Astrocyte (in vitro differentiated cells and primary cell): ENCODE data around the gene PHC1. TPM values are rescaled to one million over a fixed set of nuclear protein-coding genes. Genes with fewer than 3 reads are reported as not detected.

Experiments
- DNase-seq: peaks from one replicate; pipeline ENCODE4 v3.0.0-alpha.2; 2010; ENCODE audit warnings: low read depth
- FAIRE-seq: peaks from 2 replicates; lab custom pipeline; 2011; peaks lifted over from hg19 to GRCh38; lab: Jason Lieb, UNC
- H2AFZ ChIP-seq: 2 replicates; pipeline ENCODE4 v1.6.0; 2012; ENCODE audit warnings: low read depth, low read length, inconsistent platforms
- H3K27ac ChIP-seq: 2 replicates; pipeline ENCODE4 v1.5.1; 2011; ENCODE audit warnings: low read depth, low read length, inconsistent platforms
- H3K27me3 ChIP-seq: 2 replicates; pipeline ENCODE4 v1.6.0; 2011; ENCODE audit warnings: low read length, inconsistent platforms; ENCODE audit not compliant: insufficient read depth
- H3K36me3 ChIP-seq: 2 replicates; pipeline ENCODE4 v1.5.1; 2011; ENCODE audit warnings: low read length, inconsistent platforms; ENCODE audit not compliant: insufficient read depth
- H3K4me1 ChIP-seq: 2 replicates; pipeline ENCODE4 v1.5.1; 2011; ENCODE audit warnings: low read length, inconsistent platforms; ENCODE audit not compliant: insufficient read depth
- H3K4me2 ChIP-seq: 2 replicates; pipeline ENCODE4 v1.6.0; 2012; ENCODE audit warnings: low read length, inconsistent platforms
- H3K4me3 ChIP-seq: 2 replicates; pipeline ENCODE4 v1.5.1; 2011; ENCODE audit warnings: low read depth, mild to moderate bottlenecking, low read length, inconsistent platforms; ENCODE audit not compliant: insufficient read depth
- H3K79me2 ChIP-seq: 2 replicates; pipeline ENCODE4 v1.6.0; 2012; ENCODE audit warnings: mild to moderate bottlenecking, low read length, inconsistent platforms; ENCODE audit not compliant: insufficient read depth
- H3K9ac ChIP-seq: 2 replicates; pipeline ENCODE4 v1.6.0; 2012; ENCODE audit warnings: mild to moderate bottlenecking, low read length, inconsistent platforms
- H3K9me3 ChIP-seq: 2 replicates; pipeline ENCODE4 v1.5.1; 2012; ENCODE audit warnings: low read depth, mild to moderate bottlenecking, low read length, inconsistent platforms; ENCODE audit not compliant: insufficient read depth
- H4K20me1 ChIP-seq: 2 replicates; pipeline ENCODE4 v1.6.0; 2012; ENCODE audit warnings: low read length, inconsistent platforms; ENCODE audit not compliant: insufficient read depth
- H3K27ac Mint-ChIP-seq: one replicate; pipeline ENCODE4 v1.8.0; 2021; ENCODE audit warnings: mild to moderate bottlenecking, mixed read lengths; ENCODE audit not compliant: unreplicated experiment
- H3K27me3 Mint-ChIP-seq: one replicate; pipeline ENCODE4 v1.8.0; 2021; ENCODE audit warnings: low read depth, mixed read lengths; ENCODE audit not compliant: unreplicated experiment
- H3K36me3 Mint-ChIP-seq: one replicate; pipeline ENCODE4 v1.8.0; 2021; ENCODE audit warnings: low read depth, mixed read lengths; ENCODE audit not compliant: unreplicated experiment
- H3K4me1 Mint-ChIP-seq: one replicate; pipeline ENCODE4 v1.8.0; 2021; ENCODE audit warnings: low read depth, mixed read lengths; ENCODE audit not compliant: unreplicated experiment
- H3K4me3 Mint-ChIP-seq: one replicate; pipeline ENCODE4 v1.8.0; 2021; ENCODE audit warnings: mild to moderate bottlenecking, moderate library complexity, mixed read lengths; ENCODE audit not compliant: unreplicated experiment
- H3K9me3 Mint-ChIP-seq: one replicate; pipeline ENCODE4 v1.8.0; 2021; ENCODE audit warnings: mild to moderate bottlenecking, mixed read lengths; ENCODE audit not compliant: unreplicated experiment
- CTCF ChIP-seq: IDR thresholded peaks from 2 replicates; pipeline ENCODE4 v1.5.1; 2011; ENCODE audit warnings: low read depth, mild to moderate bottlenecking, inconsistent platforms, low read length, moderate library complexity; ENCODE audit not compliant: insufficient read depth
- EZH2 ChIP-seq: IDR thresholded peaks from 2 replicates; pipeline ENCODE4 v1.6.1; 2012; ENCODE audit warnings: mild to moderate bottlenecking, low read length, inconsistent platforms; ENCODE audit not compliant: insufficient read depth
- total RNA-seq: library from RNA; stranded (reverse); gene quantifications from 2 replicates; pipeline ENCODE4 v1.2.1, GENCODE V29; 2021

The PHC1 gene
- total RNA-seq, 1 donor from 2014 or later: 35.4 TPM

DNA sequence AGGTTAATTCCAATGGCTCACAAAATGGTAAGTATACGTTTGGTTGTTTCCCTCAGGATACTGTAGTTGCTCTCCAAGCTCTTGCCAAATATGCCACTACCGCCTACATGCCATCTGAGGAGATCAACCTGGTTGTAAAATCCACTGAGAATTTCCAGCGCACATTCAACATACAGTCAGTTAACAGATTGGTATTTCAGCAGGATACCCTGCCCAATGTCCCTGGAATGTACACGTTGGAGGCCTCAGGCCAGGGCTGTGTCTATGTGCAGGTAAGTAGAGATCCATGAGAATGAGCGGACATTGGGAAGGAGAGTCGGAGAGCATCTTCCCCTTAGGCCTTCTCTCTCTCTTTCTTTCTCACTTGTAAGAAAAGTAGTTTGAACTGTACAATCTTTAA lies 46.5 kb upstream of the PHC1 start:
- Mint-ChIP-seq H3K36me3 (no peaks in the 10 kb centered on the region), H3K4me1 (no peaks in the 10 kb centered on the region), H3K27me3 (no peaks in the 10 kb centered on the region), H3K27ac (no peak overlapping the region), H3K9me3 (no peaks in the 10 kb centered on the region), H3K4me3 (no peak overlapping the region)
- H3K4me3 ChIP-seq: no peak overlapping the region
- H2AFZ ChIP-seq: no peak overlapping the region
- no peaks in the 10 kb centered on the region for H3K9me3 ChIP-seq
- H3K27ac ChIP-seq: no peak overlapping the region
- H3K36me3 ChIP-seq: no peaks in the 10 kb centered on the region
- no peaks in the 10 kb centered on the region for H3K4me1 ChIP-seq
- H3K27me3 ChIP-seq: no peaks in the 10 kb centered on the region
- no peak overlapping the region for H3K9ac ChIP-seq
- no peaks in the 10 kb centered on the region for H3K79me2 ChIP-seq
- H3K4me2 ChIP-seq: no peak overlapping the region
- no peak for DNase-seq
- FAIRE-seq: no peak
- TF ChIP-seq EZH2 (no peak), CTCF (no peak)
- no peaks in the 10 kb centered on the region for H4K20me1 ChIP-seq

GRCh38 chr12:8870586-8870985 lies 43.7 kb upstream of the PHC1 start:
- H3K36me3 ChIP-seq: no peaks in the 10 kb centered on the region
- Mint-ChIP-seq H3K27me3 (no peaks in the 10 kb centered on the region), H3K36me3 (no peaks in the 10 kb centered on the region), H3K4me1 (no peaks in the 10 kb centered on the region), H3K4me3 (no peak overlapping the region), H3K9me3 (no peaks in the 10 kb centered on the region), H3K27ac (no peak overlapping the region)
- H3K4me1 ChIP-seq: no peaks in the 10 kb centered on the region
- H3K9ac ChIP-seq: no peak overlapping the region
- no peak overlapping the region for H3K4me2 ChIP-seq
- no peaks in the 10 kb centered on the region for H3K27me3 ChIP-seq
- H3K4me3 ChIP-seq: no peak overlapping the region
- no peak for DNase-seq
- no peaks in the 10 kb centered on the region for H3K9me3 ChIP-seq
- H3K79me2 ChIP-seq: no peaks in the 10 kb centered on the region
- H3K27ac ChIP-seq: no peak overlapping the region
- no peaks in the 10 kb centered on the region for H4K20me1 ChIP-seq
- TF ChIP-seq EZH2 (no peak), CTCF (no peak)
- FAIRE-seq: no peak
- no peak overlapping the region for H2AFZ ChIP-seq

DNA sequence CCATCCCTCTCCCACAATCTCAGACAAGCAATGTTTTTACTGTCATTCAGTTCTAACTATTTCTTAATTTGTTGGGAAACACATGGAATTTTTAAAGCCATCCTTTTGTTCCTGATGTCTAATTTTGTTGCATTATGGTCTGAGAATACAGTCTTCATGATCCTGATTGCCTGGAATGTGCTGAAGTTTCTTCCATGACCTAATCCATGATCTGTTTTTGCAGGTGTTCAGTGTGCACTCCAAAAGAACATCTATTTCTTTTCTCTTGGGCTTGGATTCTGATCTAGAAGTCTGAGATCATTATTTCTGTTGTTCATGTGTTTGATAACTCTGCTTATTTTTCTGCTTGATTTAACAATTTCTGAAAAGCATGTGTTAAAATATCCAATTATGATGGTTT lies 43.2 kb upstream of the PHC1 start:
- H3K27ac Mint-ChIP-seq: no peak overlapping the region
- no peaks in the 10 kb centered on the region for H3K27me3 ChIP-seq
- H4K20me1 ChIP-seq: no peaks in the 10 kb centered on the region
- FAIRE-seq: no peak
- no peak overlapping the region for H3K4me3 Mint-ChIP-seq
- no peak overlapping the region for H3K4me3 ChIP-seq
- H3K9me3 Mint-ChIP-seq: no peaks in the 10 kb centered on the region
- no peak for DNase-seq
- no peaks in the 10 kb centered on the region for H3K79me2 ChIP-seq
- H3K27ac ChIP-seq: no peak overlapping the region
- no peaks in the 10 kb centered on the region for H3K27me3 Mint-ChIP-seq
- H3K4me1 ChIP-seq: no peaks in the 10 kb centered on the region
- H2AFZ ChIP-seq: no peak overlapping the region
- no peaks in the 10 kb centered on the region for H3K4me1 Mint-ChIP-seq
- H3K4me2 ChIP-seq: no peak overlapping the region
- no peak for TF ChIP-seq EZH2
- no peak for TF ChIP-seq CTCF
- H3K9ac ChIP-seq: no peak overlapping the region
- H3K36me3 Mint-ChIP-seq: no peaks in the 10 kb centered on the region
- no peaks in the 10 kb centered on the region for H3K9me3 ChIP-seq
- H3K36me3 ChIP-seq: no peaks in the 10 kb centered on the region
